Lower leg skin (tissue), 3 donors: ENCODE measurements around the gene PLXNB1.

Experiments
- CTCF ChIP-seq, 3 donors: fragments of 450-650 bp; IDR thresholded peaks; one replicate each; pipeline ENCODE4 v1.5.1; 2016; ENCODE audit warnings: antibody characterized with exemption in 3 of 3, mild to moderate bottlenecking in 3 of 3, moderate library complexity in 2 of 3
- POLR2A ChIP-seq, 2 donors: fragments of 450-650 bp; IDR thresholded peaks; one replicate each; pipeline ENCODE4 v1.6.1; 2016 to 2017; ENCODE audit warnings: antibody characterized with exemption in 2 of 2, mild to moderate bottlenecking in 1 of 2, moderate library complexity in 1 of 2

- TF ChIP-seq POLR2A (IDR thresholded peaks at IDR 0.05) = no peak
- no peak for TF ChIP-seq CTCF (IDR thresholded peaks at IDR 0.05)
Observed at GRCh38 chr3:48413611-48414010, 16.3 kb downstream of the PLXNB1 start.
